Measurements from ENCODE around the gene MAP3K7. TPM values are rescaled to one million over a fixed set of nuclear protein-coding genes. Genes with fewer than 3 reads are reported as not detected.

MAP3K7 gene
- total and polyA plus RNA-seq, 2 of the 8 experiments (the other 6 are each of a cell fraction or from before 2014, with no cell fraction given) = 27.3 to 34.8 TPM

DNA sequence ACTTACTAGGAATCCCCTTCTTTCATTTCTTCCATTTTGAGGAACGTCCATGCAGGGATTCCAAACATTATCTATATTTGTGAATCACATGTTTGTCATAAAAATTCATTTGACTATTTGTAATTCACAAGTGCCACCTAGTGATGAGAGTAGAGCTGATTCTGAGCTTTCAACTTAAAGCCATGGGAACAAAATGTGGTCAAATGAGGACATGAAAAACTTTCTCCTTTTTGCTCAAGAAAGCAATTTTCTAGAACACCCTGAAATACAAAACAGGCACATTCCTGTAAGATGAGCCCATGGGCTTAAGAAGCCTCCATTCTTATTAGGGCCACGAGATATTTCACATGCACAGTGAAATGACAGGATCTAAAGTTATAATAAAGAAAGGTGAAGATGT is 12.3 kb downstream of the MAP3K7 start (continued):
- TF ChIP-seq POU5F1 (IDR thresholded peaks at IDR 0.05; ENCODE audit: low read depth, low read length) (no peak), TBP (IDR thresholded peaks at IDR 0.05; ENCODE audit: low read depth, low read length) (no peak), NRF1 (IDR thresholded peaks at IDR 0.05; ENCODE audit: low read depth, low read length) (no peak)

Data from H1 (cell line).